ENCODE measurements around the gene TRMT13. TPM values are rescaled to one million over a fixed set of nuclear protein-coding genes. Genes with fewer than 3 reads are reported as not detected.

The TRMT13 gene
- total and polyA plus RNA-seq, 7 donors: 2.4 to 26.4 (median 17.4) TPM

GRCh38 chr1:100151679-100152078, 18.7 kb downstream of the TRMT13 start:
- WGBS, 2 donors: 77 to 82% methylated on average over 2 of the region's 2 CpGs
- H3K36me3 ChIP-seq: peaks cover 0 to 31% (median 4%) of the 10 kb centered on the region in 4 donors
- no peak overlapping the region for H3K27ac ChIP-seq
- no peaks in the 10 kb centered on the region for H3K9me3 ChIP-seq
- intact Hi-C loops (cut with DNase I): no loop called here
- no peaks in the 10 kb centered on the region for H3K27me3 ChIP-seq
- TF ChIP-seq POLR2AphosphoS5 (IDR thresholded peaks at IDR 0.05): no peak
- TF ChIP-seq EP300 (IDR thresholded peaks at IDR 0.05): no peak
- TF ChIP-seq POLR2A (IDR thresholded peaks at IDR 0.05): no peak
- no peak for TF ChIP-seq CTCF (IDR thresholded peaks at IDR 0.05)
- no peak overlapping the region for H3K4me3 ChIP-seq
- no peak for DNase-seq
- H3K4me1 ChIP-seq: peaks cover 0 to 5% (median 0%) of the 10 kb centered on the region in 4 donors

- no peak for TF ChIP-seq CTCF (IDR thresholded peaks at IDR 0.05)
- TF ChIP-seq POLR2A (IDR thresholded peaks at IDR 0.05): no peak
- TF ChIP-seq EP300 (IDR thresholded peaks at IDR 0.05): no peak
- no peak for TF ChIP-seq POLR2AphosphoS5 (IDR thresholded peaks at IDR 0.05)
- no peak for DNase-seq
- Histone ChIP-seq H3K36me3 (peaks cover 0 to 25% (median 2%) of the 10 kb centered on the region in 4 donors), H3K27ac (no peak overlapping the region), H3K4me3 (no peak overlapping the region), H3K4me1 (peaks cover 0 to 5% (median 0%) of the 10 kb centered on the region in 4 donors), H3K9me3 (no peaks in the 10 kb centered on the region), H3K27me3 (no peaks in the 10 kb centered on the region)
- intact Hi-C loops (cut with DNase I): no loop called here
- 68 to 74% methylated on average over 4 of the region's 4 CpGs for WGBS, 2 donors
These were observed 19.3 kb downstream of the TRMT13 start for GRCh38 chr1:100152271-100152670.

- intact Hi-C loops (cut with DNase I): no loop called here
- Histone ChIP-seq H3K27me3 (no peaks in the 10 kb centered on the region), H3K4me3 (no peak overlapping the region), H3K36me3 (no peaks in the 10 kb centered on the region), H3K27ac (no peak overlapping the region), H3K9me3 (no peaks in the 10 kb centered on the region), H3K4me1 (no peaks in the 10 kb centered on the region)
- TF ChIP-seq EP300 (IDR thresholded peaks at IDR 0.05) (no peak), POLR2AphosphoS5 (IDR thresholded peaks at IDR 0.05) (no peak), POLR2A (IDR thresholded peaks at IDR 0.05) (no peak), CTCF (IDR thresholded peaks at IDR 0.05) (no peak)
- no peak for DNase-seq
These were observed 29.9 kb downstream of the TRMT13 start for GRCh38 chr1:100162881-100163280.

- intact Hi-C loops (cut with DNase I): no loop called here
- no peaks in the 10 kb centered on the region for H3K4me1 ChIP-seq
- no peak overlapping the region for H3K4me3 ChIP-seq
- no peaks in the 10 kb centered on the region for H3K9me3 ChIP-seq
- no peak for TF ChIP-seq EP300 (IDR thresholded peaks at IDR 0.05)
- no peak for TF ChIP-seq POLR2A (IDR thresholded peaks at IDR 0.05)
- TF ChIP-seq POLR2AphosphoS5 (IDR thresholded peaks at IDR 0.05): no peak
- no peak for TF ChIP-seq CTCF (IDR thresholded peaks at IDR 0.05)
- no peak overlapping the region for H3K27ac ChIP-seq
- no peaks in the 10 kb centered on the region for H3K36me3 ChIP-seq
- 81 to 83% methylated on average over 2 of the region's 2 CpGs for WGBS, 2 donors
- no peaks in the 10 kb centered on the region for H3K27me3 ChIP-seq
- DNase-seq: no peak
These were observed 31.3 kb downstream of the TRMT13 start for GRCh38 chr1:100164216-100164615.

- no peaks in the 10 kb centered on the region for H3K4me1 ChIP-seq
- no peak for TF ChIP-seq POLR2A (IDR thresholded peaks at IDR 0.05)
- TF ChIP-seq EP300 (IDR thresholded peaks at IDR 0.05): no peak
- TF ChIP-seq CTCF (IDR thresholded peaks at IDR 0.05): no peak
- no peak for TF ChIP-seq POLR2AphosphoS5 (IDR thresholded peaks at IDR 0.05)
- no peaks in the 10 kb centered on the region for H3K36me3 ChIP-seq
- no peak overlapping the region for H3K4me3 ChIP-seq
- no peak for DNase-seq
- intact Hi-C loops (cut with DNase I): no loop called here
- H3K27ac ChIP-seq: no peak overlapping the region
- H3K9me3 ChIP-seq: no peaks in the 10 kb centered on the region
- H3K27me3 ChIP-seq: no peaks in the 10 kb centered on the region
- 56 to 90% methylated on average over 5 of the region's 5 CpGs for WGBS, 2 donors
These were observed 31.7 kb downstream of the TRMT13 start for GRCh38 chr1:100164702-100165101.
